HEK293 (cell line): Measurements from ENCODE around the gene LILRB1.
"Not testable (repeated sequence)": the region's sequence is repeated elsewhere in the genome, so short reads cannot be mapped to it uniquely, and the experiment has no call there.

ENCODE experiments used
- CTCF ChIA-PET: fragments of 350-600 bp; formaldehyde crosslinking; extraction: SDS; loops from one replicate; lab custom pipeline; 2021; ENCODE audit warnings: antibody characterized with exemption; lab: Yijun Ruan, JAX
- POLR2A ChIA-PET: fragments of 300-600 bp; formaldehyde crosslinking; extraction: SDS; loops from one replicate; lab custom pipeline; 2020; ENCODE audit warnings: antibody characterized with exemption, inconsistent platforms; lab: Yijun Ruan, JAX
- H3K27ac ChIP-seq: fragments of 200-500 bp; sonication (Bioruptor generic); 2 replicates; pipeline ENCODE4 v1.5.1; 2014; ENCODE audit warnings: low read depth, low read length, control low read depth, inconsistent platforms; ENCODE audit errors: extremely low read depth
- H3K36me3 ChIP-seq, 2 experiments: fragments of 200-500 bp in 1 of 2; sonication (Bioruptor generic) in 1 of 2; 1 replicate in 1 of 2; 2 replicates in 1 of 2; pipeline ENCODE4 v1.5.1; 2014 to 2017; ENCODE audit warnings: inconsistent platforms in 2 of 2, low read length in 2 of 2; ENCODE audit not compliant: control insufficient read depth in 2 of 2, insufficient read depth in 1 of 2
- H3K4me1 ChIP-seq: fragments of 200-500 bp; sonication (Bioruptor generic); 2 replicates; pipeline ENCODE4 v1.5.1; 2014; ENCODE audit warnings: mild to moderate bottlenecking, low read length, inconsistent platforms; ENCODE audit not compliant: control insufficient read depth, insufficient read depth
- H3K4me3 ChIP-seq: 2 replicates; pipeline ENCODE4 v1.5.1; 2011; ENCODE audit warnings: low read depth, mild to moderate bottlenecking, control low read depth, low read length, moderate library complexity
- H3K9me3 ChIP-seq: fragments of 200-500 bp; sonication (Bioruptor generic); 2 replicates; pipeline ENCODE4 v1.5.1; 2014; ENCODE audit warnings: low read depth, low read length, inconsistent platforms; ENCODE audit not compliant: control insufficient read depth, insufficient read depth
- FEZF1 ChIP-seq: fragments of 450-650 bp; formaldehyde crosslinking; IDR thresholded peaks from 2 replicates; pipeline ENCODE4 v1.5.1; 2016; ENCODE audit warnings: missing biosample characterization, missing genetic modification characterization
- KLF9 ChIP-seq: fragments of 450-650 bp; formaldehyde crosslinking; IDR thresholded peaks from 2 replicates; pipeline ENCODE4 v1.5.1; 2016; ENCODE audit warnings: missing biosample characterization, missing genetic modification characterization, low read depth
- SETDB1 ChIP-seq: IDR thresholded peaks from one replicate; pipeline ENCODE4 v1.6.1; 2017; ENCODE audit warnings: mild to moderate bottlenecking, low read length, moderate library complexity, mixed read lengths; ENCODE audit not compliant: insufficient read length
- TRIM28 ChIP-seq: IDR thresholded peaks from 2 replicates; pipeline ENCODE4 v1.6.1; 2011; ENCODE audit warnings: low read length, control low read depth, borderline replicate concordance
- YY2 ChIP-seq: fragments of 450-650 bp; formaldehyde crosslinking; IDR thresholded peaks from 2 replicates; pipeline ENCODE4 v1.5.1; 2016; ENCODE audit warnings: missing biosample characterization, missing genetic modification characterization
- ZBTB48 ChIP-seq: fragments of 450-650 bp; formaldehyde crosslinking; IDR thresholded peaks from 2 replicates; pipeline ENCODE4 v1.5.1; 2016; ENCODE audit warnings: missing biosample characterization, missing genetic modification characterization
- ZNF133 ChIP-seq: fragments of 450-650 bp; formaldehyde crosslinking; IDR thresholded peaks from 2 replicates; pipeline ENCODE4 v1.5.1; 2016; ENCODE audit warnings: missing biosample characterization, missing genetic modification characterization
- ZNF138 ChIP-seq: fragments of 450-650 bp; formaldehyde crosslinking; IDR thresholded peaks from 2 replicates; pipeline ENCODE4 v1.5.1; 2016; ENCODE audit warnings: missing biosample characterization, missing genetic modification characterization, borderline replicate concordance
- ZNF155 ChIP-seq: fragments of 450-650 bp; formaldehyde crosslinking; IDR thresholded peaks from 2 replicates; pipeline ENCODE4 v1.5.1; 2016; ENCODE audit warnings: missing biosample characterization, missing genetic modification characterization
- ZNF37A ChIP-seq: fragments of 450-650 bp; IDR thresholded peaks from 2 replicates; pipeline ENCODE4 v1.5.1; 2018; ENCODE audit warnings: missing biosample characterization, missing genetic modification characterization
- ZNF561 ChIP-seq: fragments of 450-650 bp; IDR thresholded peaks from 2 replicates; pipeline ENCODE4 v1.5.1; 2018; ENCODE audit warnings: missing biosample characterization, missing genetic modification characterization, borderline replicate concordance
- ZNF623 ChIP-seq: fragments of 450-650 bp; formaldehyde crosslinking; IDR thresholded peaks from 2 replicates; pipeline ENCODE4 v1.5.1; 2016; ENCODE audit warnings: missing biosample characterization, missing genetic modification characterization
- ZNF76 ChIP-seq: fragments of 450-650 bp; formaldehyde crosslinking; IDR thresholded peaks from 2 replicates; pipeline ENCODE4; 2016; ENCODE audit warnings: low read depth, missing biosample characterization, missing genetic modification characterization, borderline replicate concordance
- ZNF777 ChIP-seq: fragments of 450-650 bp; formaldehyde crosslinking; IDR thresholded peaks from 2 replicates; pipeline ENCODE4 v1.5.1; 2017; ENCODE audit warnings: missing biosample characterization, missing genetic modification characterization, borderline replicate concordance
- TF ChIP-seq, protein P1 (sequence below): fragments of 450-650 bp; formaldehyde crosslinking; IDR thresholded peaks from 2 replicates; pipeline ENCODE4 v1.5.1; 2016; ENCODE audit warnings: missing biosample characterization, missing genetic modification characterization
- TF ChIP-seq, protein P2 (sequence below): fragments of 450-650 bp; formaldehyde crosslinking; IDR thresholded peaks from 2 replicates; pipeline ENCODE4 v1.5.1; 2017; ENCODE audit warnings: missing biosample characterization, missing genetic modification characterization
- TF ChIP-seq, protein P3 (sequence below): fragments of 450-650 bp; formaldehyde crosslinking; IDR thresholded peaks from 2 replicates; pipeline ENCODE4 v1.5.1; 2016; ENCODE audit warnings: missing biosample characterization, missing genetic modification characterization
- TF ChIP-seq, protein P4 (sequence below): fragments of 450-650 bp; formaldehyde crosslinking; IDR thresholded peaks from 2 replicates; pipeline ENCODE4 v1.5.1; 2016; ENCODE audit warnings: missing biosample characterization, missing genetic modification characterization
- TF ChIP-seq, protein P5 (sequence below): fragments of 450-650 bp; formaldehyde crosslinking; conservative IDR thresholded peaks from 2 replicates; pipeline ENCODE4 v1.5.1; 2016; ENCODE audit warnings: low read depth, missing biosample characterization, missing genetic modification characterization

LILRB1 gene

DNA sequence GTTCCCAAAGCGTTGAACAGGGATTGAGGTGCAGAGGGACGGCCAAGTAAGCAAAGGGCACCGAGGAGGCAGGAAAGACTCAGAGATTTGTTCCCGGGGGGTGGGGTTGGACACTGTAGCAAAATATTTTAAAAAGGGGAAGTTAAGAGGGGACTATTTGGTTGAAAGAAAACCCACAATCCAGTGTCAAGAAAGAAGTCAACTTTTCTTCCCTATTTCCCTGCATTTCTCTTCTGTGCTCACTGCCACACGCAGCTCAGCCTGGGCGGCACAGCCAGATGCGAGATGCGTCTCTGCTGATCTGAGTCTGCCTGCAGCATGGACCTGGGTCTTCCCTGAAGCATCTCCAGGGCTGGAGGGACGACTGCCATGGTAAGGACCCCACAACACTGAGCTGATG is at the start of gene LILRB1:
Gene LILRB1, plus strand, starts transcription at position 223 of the 400 bp plus-strand sequence. CDS start 590 bp downstream, outside the sequence.
- H3K4me1 ChIP-seq, H3K9me3 ChIP-seq, H3K36me3 ChIP-seq, H3K27ac ChIP-seq, POLR2A ChIA-PET, H3K4me3 ChIP-seq: not testable (repeated sequence)
- CTCF ChIA-PET = interaction anchor here (0.6 kb wide), 1 partner anchor 777 kb away, joined by 3 read pairs; no protein-coding TSS in a partner anchor

DNA sequence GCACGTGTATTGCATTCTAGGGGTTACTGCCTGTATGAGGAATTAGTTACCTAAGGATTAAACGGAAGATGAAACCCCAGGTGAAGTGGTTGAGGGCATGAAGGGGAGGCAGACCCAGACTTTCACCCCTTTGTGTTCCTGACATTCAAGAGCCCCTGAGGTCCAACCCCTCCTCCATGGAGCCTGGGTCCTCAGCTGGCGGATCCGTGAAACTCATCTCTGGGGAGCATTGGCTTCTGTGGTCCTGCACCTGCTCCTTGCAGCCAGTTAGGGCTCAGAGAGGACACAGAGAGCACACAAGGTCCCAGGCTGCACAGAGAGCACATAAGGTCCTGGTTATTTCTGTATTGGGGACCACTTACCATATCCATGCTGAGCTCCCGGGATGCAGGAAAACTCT is 43.9 kb upstream of the LILRB1 start:
- CTCF ChIA-PET = no interaction called here
- TF ChIP-seq ZNF133 (tag by site-specific recombination) (no peak), TRIM28 (no peak), ZNF138 (tag by site-specific recombination) (no peak), ZNF37A (no peak), YY2 (no peak), SETDB1 (no peak), KLF9 (tag by site-specific recombination) (no peak), ZBTB48 (no peak)
- TF ChIP-seq, protein P1, sequence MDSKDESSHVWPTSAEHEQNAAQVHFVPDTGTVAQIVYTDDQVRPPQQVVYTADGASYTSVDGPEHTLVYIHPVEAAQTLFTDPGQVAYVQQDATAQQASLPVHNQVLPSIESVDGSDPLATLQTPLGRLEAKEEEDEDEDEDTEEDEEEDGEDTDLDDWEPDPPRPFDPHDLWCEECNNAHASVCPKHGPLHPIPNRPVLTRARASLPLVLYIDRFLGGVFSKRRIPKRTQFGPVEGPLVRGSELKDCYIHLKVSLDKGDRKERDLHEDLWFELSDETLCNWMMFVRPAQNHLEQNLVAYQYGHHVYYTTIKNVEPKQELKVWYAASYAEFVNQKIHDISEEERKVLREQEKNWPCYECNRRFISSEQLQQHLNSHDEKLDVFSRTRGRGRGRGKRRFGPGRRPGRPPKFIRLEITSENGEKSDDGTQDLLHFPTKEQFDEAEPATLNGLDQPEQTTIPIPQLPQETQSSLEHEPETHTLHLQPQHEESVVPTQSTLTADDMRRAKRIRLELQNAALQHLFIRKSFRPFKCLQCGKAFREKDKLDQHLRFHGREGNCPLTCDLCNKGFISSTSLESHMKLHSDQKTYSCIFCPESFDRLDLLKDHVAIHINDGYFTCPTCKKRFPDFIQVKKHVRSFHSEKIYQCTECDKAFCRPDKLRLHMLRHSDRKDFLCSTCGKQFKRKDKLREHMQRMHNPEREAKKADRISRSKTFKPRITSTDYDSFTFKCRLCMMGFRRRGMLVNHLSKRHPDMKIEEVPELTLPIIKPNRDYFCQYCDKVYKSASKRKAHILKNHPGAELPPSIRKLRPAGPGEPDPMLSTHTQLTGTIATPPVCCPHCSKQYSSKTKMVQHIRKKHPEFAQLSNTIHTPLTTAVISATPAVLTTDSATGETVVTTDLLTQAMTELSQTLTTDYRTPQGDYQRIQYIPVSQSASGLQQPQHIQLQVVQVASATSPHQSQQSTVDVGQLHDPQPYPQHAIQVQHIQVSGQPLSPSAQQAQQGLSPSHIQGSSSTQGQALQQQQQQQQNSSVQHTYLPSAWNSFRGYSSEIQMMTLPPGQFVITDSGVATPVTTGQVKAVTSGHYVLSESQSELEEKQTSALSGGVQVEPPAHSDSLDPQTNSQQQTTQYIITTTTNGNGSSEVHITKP = no peak
- TF ChIP-seq, protein P2, sequence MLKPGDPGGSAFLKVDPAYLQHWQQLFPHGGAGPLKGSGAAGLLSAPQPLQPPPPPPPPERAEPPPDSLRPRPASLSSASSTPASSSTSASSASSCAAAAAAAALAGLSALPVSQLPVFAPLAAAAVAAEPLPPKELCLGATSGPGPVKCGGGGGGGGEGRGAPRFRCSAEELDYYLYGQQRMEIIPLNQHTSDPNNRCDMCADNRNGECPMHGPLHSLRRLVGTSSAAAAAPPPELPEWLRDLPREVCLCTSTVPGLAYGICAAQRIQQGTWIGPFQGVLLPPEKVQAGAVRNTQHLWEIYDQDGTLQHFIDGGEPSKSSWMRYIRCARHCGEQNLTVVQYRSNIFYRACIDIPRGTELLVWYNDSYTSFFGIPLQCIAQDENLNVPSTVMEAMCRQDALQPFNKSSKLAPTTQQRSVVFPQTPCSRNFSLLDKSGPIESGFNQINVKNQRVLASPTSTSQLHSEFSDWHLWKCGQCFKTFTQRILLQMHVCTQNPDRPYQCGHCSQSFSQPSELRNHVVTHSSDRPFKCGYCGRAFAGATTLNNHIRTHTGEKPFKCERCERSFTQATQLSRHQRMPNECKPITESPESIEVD (tag by site-specific recombination) = no peak
- TF ChIP-seq, protein P3, sequence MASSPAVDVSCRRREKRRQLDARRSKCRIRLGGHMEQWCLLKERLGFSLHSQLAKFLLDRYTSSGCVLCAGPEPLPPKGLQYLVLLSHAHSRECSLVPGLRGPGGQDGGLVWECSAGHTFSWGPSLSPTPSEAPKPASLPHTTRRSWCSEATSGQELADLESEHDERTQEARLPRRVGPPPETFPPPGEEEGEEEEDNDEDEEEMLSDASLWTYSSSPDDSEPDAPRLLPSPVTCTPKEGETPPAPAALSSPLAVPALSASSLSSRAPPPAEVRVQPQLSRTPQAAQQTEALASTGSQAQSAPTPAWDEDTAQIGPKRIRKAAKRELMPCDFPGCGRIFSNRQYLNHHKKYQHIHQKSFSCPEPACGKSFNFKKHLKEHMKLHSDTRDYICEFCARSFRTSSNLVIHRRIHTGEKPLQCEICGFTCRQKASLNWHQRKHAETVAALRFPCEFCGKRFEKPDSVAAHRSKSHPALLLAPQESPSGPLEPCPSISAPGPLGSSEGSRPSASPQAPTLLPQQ (tag by site-specific recombination) = no peak
- TF ChIP-seq, all 188 proteins: peak for 0
- Histone ChIP-seq H3K4me3 (no peak overlapping the region), H3K27ac (no peak overlapping the region), H3K4me1 (no peaks in the 10 kb centered on the region), H3K36me3 (no peaks in the 10 kb centered on the region), H3K9me3 (no peaks in the 10 kb centered on the region)
- POLR2A ChIA-PET = no interaction called here

DNA sequence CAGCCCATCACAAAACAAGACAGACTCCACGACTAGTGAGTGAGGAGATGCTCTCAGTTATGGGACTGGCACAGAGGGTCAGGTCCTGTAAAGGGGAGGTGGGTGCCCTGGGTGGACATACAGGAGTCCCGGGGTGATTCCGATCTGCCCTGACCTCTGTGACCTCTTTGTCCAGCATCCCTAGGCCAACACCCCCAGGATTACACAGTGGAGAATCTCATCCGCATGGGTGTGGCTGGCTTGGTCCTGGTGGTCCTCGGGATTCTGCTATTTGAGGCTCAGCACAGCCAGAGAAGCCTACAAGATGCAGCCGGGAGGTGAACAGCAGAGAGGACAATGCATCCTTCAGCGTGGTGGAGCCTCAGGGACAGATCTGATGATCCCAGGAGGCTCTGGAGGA is 43.3 kb upstream of the LILRB1 start:
- H3K4me1 ChIP-seq = no peaks in the 10 kb centered on the region
- POLR2A ChIA-PET = no interaction called here
- TF ChIP-seq ZNF76 (tag by site-specific recombination) (no peak), FEZF1 (tag by site-specific recombination) (no peak), ZNF561 (tag by site-specific recombination) (no peak), ZNF623 (tag by site-specific recombination) (no peak), ZNF777 (tag by site-specific recombination) (no peak), ZNF155 (tag by site-specific recombination) (no peak)
- TF ChIP-seq, protein P4, sequence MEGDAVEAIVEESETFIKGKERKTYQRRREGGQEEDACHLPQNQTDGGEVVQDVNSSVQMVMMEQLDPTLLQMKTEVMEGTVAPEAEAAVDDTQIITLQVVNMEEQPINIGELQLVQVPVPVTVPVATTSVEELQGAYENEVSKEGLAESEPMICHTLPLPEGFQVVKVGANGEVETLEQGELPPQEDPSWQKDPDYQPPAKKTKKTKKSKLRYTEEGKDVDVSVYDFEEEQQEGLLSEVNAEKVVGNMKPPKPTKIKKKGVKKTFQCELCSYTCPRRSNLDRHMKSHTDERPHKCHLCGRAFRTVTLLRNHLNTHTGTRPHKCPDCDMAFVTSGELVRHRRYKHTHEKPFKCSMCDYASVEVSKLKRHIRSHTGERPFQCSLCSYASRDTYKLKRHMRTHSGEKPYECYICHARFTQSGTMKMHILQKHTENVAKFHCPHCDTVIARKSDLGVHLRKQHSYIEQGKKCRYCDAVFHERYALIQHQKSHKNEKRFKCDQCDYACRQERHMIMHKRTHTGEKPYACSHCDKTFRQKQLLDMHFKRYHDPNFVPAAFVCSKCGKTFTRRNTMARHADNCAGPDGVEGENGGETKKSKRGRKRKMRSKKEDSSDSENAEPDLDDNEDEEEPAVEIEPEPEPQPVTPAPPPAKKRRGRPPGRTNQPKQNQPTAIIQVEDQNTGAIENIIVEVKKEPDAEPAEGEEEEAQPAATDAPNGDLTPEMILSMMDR = no peak
- TF ChIP-seq, protein P5, sequence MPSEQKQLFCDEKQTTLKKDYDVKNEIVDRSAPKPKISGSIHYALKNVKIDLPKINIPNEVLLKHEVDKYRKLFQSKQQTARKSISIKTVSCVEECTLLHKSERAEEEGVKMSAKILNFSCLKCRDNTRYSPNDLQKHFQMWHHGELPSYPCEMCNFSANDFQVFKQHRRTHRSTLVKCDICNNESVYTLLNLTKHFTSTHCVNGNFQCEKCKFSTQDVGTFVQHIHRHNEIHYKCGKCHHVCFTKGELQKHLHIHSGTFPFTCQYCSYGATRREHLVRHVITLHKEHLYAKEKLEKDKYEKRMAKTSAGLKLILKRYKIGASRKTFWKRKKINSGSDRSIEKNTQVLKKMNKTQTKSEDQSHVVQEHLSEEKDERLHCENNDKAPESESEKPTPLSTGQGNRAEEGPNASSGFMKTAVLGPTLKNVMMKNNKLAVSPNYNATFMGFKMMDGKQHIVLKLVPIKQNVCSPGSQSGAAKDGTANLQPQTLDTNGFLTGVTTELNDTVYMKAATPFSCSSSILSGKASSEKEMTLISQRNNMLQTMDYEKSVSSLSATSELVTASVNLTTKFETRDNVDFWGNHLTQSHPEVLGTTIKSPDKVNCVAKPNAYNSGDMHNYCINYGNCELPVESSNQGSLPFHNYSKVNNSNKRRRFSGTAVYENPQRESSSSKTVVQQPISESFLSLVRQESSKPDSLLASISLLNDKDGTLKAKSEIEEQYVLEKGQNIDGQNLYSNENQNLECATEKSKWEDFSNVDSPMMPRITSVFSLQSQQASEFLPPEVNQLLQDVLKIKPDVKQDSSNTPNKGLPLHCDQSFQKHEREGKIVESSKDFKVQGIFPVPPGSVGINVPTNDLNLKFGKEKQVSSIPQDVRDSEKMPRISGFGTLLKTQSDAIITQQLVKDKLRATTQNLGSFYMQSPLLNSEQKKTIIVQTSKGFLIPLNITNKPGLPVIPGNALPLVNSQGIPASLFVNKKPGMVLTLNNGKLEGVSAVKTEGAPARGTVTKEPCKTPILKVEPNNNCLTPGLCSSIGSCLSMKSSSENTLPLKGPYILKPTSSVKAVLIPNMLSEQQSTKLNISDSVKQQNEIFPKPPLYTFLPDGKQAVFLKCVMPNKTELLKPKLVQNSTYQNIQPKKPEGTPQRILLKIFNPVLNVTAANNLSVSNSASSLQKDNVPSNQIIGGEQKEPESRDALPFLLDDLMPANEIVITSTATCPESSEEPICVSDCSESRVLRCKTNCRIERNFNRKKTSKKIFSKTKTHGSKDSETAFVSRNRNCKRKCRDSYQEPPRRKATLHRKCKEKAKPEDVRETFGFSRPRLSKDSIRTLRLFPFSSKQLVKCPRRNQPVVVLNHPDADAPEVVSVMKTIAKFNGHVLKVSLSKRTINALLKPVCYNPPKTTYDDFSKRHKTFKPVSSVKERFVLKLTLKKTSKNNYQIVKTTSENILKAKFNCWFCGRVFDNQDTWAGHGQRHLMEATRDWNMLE (tag by site-specific recombination) = no peak

More for the DNA sequence above, 43.3 kb upstream of the LILRB1 start:
- no peaks in the 10 kb centered on the region for H3K36me3 ChIP-seq
- no peaks in the 10 kb centered on the region for H3K9me3 ChIP-seq
- no peak overlapping the region for H3K4me3 ChIP-seq
- CTCF ChIA-PET = no interaction called here
- H3K27ac ChIP-seq = no peak overlapping the region
